Measurements from ENCODE around the gene DAAM2.

Gene DAAM2

DNA sequence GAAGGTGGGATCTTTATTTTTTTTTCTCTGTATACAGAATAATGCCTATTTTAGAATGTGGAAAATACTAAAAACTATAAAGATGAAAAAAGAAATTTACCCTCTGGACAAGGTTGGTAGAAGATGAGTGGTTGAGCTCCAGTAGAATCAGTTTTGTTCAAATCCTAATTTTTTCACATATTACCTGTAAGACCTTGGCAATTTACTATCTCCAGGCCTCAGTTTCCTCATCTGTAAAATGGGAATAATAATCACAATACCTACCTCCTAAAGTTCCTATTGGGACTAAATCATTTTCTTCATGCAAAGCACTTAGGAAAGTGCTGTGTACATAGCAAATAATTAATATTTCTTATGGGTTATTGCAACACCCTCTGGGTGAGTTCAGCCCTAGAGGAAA is 28.4 kb downstream of the DAAM2 start:
- DNase-seq, result no peak

DNA sequence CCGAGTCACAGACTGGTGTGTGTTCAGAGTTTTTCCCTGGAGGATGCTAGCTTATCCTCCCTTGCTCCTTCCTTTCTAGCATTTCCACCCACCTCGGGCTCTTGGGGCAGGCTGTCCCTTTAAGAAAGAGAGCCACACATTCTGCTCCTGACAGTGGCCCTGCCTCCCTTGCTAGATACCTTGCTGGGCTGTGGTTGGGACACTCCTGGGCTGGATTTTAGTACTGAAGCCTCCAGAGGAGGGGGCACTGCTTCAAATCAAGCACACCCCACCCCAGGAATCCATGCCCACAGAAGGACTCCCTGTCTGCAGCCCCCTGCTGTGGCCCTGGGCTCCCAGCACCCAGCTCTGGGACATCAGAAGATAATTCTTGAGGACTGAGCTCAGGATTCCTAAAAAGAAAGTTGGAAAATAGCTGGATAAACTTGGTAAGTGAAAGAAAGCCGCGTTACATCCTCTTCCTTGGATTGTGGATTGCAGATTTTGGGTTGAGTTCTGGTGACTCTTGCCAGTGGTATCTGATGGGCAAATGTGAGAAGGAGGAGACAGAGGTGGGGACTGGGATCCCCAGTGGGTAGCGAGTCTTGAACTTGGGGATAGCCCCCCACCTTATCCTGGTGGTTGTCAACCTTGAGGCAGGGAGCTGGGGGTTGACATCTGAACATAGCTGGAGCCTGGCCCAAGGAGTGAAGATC is 29.0 kb downstream of the DAAM2 start:
- DNase-seq, result no peak

DNA sequence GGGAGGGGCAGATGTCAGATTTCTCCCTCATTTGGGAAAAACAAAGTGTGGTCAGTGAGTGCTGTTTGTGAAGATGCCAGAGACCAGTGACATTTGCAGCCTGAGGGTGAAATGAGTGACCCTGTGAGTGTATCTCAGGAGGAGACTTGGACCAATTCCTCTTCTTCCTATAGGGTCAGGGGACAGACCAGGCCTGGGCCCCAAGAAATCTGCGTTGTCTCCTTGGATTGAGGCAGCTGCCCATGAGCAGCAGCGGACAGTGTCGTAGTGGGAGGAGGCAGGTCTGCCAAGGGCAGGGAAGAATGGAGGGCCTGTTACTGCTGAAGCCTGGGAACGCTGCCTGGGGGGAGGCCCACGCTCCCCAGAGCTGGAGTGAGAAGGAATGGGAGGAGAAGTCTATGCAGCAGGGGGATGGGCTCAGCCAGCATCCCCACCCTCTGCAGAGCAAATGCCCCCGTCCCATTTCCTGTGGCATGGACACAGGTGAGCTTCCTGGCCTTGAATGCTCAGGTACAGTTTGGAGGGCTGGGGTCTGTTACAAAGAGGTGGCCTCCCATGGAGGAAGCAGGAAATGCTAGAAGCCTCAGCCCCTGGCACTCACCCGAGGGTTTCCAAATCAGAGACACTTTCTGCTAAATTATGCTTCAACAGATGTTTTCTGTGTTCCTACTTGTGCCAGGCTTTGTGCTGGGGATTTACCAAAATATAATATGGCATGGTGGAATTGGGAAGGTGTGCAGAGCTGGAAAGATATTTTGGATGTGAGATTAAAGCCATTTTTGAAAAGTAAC is 29.8 kb downstream of the DAAM2 start:
- no peak for DNase-seq

DNA sequence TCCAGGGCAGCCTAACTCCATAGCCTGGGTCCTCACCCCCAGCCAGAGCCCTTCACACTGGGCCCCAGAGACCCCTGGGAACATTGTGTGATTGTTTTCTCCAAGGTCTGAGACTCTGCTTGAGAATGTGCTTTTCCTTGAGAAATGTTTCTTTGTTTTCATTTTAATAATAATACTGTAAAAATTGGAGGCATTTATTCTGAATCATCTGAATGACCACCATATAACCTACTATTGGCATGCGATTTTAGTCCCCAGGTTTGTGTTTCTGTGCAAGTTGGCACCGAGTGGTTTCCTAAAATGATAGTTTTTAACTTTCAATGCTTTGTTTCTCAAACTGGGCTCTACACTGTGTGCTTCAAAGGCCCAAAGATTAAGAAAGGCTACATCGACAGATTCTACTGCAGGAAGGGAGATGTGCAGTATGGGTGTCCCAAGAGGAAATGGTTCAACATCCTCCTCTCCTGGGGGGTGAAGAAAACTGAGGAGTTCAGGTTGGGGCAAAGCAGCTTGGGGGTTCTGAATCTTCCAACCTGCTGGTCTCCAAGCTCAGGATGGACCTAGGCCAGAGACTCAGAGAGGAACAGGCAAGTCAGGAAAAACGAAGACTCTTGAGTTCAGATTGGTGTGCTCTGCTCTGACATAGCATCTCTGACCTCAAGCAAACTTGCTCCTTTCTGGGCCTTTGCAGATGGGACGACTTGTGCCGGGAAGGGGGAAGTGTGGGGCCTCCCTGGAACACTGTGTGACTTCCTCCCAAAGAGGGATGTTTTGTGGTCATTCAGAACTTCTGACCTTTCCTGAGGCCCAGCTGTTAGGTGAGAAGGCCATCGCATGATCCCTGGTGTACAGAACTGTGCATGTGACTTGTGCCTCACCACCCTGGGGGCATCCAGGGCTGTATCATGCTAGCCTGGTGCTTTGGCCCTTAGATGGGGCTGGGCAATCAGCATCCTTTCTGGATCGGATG is 31.0 kb downstream of the DAAM2 start:
- no peak for DNase-seq

DNA sequence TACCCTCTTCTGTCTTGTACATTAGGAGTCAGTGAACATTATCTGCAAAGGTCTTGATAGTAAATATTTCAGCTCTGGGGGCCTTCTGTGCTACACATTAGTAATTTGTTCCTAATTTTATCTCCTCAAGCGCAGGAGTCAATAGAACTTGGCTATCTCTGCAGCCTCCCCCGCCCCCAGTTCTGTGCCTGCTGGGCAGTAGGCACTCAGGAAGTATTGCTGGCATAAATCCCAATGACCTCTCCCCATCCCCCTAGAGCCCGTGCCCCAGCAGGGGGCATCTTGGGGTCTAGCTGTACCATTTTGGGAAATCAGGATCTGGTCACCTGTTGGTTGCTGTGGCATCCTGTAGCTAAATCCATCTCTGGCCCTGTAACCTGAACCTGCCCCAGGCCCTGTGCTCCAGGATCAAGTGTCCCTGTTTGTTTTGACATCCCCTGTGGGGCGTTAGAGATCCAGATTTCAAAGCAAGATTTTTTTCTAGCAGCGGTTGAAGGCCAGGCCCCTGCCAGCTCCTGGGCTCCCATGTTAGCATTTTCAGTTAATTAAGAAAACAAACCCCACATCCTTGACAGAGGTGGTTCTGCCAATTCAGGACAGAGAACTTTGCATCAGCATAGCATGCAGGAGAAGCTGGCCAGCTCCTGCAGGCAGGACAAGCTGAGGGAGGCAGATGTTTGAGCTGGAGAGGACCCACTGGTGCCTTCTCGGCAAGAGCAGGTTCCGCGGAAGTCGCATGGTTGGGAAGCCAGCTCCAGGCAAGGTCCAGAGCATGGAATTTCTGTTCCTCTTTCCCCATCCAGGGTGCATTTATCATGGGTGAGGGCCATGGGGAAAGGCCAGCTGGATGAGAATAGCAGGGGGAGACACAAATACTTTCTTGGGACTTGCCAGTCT is 32.1 kb downstream of the DAAM2 start:
- peak; percentile 67 for DNase-seq

DNA sequence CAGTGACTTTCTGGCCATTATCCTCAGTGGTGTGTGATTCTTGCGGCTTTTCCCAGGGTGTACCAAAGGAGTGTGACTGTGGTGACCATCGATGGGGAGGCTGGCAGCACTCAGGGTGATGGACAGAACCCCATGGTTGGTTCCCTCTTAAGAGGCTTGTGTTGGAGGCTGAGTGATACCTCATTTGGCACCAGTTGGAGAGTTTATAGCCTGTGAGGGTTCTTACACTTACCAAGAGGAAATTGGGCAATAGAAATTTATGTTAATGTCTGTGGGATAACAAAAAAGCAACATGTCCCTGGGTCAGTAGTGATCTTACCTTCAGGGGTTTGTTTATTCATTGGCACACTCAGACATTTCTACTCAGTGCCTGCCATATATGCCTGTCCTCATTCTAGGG is 37.2 kb downstream of the DAAM2 start:
- no peak for DNase-seq

DNA sequence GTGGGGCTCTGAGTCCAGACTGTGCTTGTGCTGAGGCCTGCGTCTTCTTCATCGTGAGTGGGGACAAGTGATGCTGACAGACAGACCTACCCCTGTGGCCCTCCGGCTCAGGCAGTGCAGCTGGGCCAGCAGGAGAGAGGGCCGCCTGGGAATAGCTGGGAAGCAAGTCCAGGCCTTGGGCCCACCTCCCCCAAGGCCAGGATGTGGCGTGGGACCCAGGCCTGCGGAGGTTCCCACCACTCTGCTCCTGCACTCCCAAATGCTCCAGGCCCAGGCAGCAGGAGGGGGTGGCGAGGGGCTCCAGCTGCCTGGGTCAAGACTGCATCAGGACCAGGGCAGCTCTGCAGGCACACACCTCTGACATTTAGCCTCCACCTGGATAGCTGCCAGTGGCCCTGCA is 38.3 kb downstream of the DAAM2 start:
- no peak for DNase-seq

DNA sequence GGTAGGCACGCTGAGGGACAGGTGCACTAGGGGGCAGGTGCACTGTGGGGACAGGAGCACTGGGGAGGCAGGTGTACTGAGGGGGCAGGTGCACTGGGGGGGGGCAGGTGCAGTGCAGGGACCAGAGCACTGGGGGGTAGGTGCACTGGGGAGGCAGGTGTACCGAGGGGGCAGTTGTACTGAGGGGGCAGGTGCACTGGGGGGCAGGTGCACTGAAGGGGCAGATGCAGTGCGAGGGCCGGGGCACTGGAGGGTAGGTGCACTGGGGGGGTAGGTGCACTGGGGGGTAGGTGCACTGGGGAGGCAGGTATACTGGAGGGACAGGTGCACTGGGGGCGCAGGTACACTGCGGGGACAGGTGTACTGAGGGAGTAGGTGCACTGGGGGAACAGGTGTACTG is 39.5 kb downstream of the DAAM2 start:
- no peak for DNase-seq

DNA sequence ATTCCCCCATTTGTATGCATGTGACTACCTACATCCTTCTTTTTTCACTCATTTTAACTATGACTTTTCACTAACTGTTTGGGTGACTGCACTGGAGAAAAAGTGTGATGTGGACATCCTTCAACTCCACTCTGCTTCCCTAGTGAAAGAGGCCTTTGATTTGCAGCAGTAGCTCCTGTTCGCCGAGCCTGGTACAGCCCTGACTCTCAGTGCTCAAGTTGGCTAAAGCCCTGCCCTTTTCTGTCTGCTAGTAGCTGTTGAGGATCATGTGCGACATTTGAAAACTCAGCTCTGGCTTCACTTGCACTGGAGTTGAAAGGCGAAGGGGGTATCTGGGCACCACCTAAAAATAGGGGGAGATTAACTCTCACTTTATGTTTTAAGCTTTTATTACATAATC is 42.1 kb downstream of the DAAM2 start:
- DNase-seq, result no peak

DNA sequence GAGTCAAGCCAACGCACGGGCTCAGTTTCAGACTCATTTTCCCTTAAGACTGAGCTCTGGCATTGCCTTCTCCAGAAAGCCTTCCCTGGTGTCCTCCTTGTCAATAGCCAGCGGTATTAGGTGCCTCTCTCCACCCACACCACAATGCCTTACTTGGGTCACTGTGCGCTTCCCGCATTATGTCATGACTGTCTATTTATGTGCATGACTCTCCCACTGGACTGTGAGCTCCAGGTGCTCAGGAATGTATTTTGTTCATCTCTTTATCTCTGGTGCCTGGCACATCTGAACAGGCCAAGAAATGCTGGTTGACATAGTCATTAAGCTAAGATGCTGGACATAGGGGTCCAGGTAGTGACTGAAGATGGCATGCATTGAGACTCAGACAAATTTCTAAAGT is 42.7 kb downstream of the DAAM2 start:
- no peak for DNase-seq

DNA sequence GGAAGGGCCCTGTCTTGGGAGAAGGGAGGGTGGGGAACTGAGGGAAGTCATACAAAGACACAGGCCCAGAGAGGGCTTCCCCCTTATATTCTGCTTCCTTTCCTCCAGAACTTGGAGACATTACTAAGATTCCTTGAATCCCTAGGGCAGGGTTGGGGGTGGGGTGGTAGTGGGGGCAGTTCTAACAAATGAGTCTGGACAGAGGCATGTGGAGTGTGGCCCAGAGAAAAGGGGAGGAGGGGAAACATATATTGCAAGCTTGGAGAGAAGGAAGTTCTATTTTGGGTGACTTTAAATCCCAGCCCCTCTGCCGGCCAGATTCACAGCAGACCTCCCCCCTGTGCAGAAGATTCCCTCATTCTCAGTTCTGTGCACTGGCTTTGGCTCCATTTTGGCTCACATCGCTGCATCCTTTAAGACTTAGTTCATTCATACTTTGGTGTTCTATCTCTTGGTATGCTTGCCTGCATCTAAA is 43.7 kb downstream of the DAAM2 start:
- no peak for DNase-seq

DNA sequence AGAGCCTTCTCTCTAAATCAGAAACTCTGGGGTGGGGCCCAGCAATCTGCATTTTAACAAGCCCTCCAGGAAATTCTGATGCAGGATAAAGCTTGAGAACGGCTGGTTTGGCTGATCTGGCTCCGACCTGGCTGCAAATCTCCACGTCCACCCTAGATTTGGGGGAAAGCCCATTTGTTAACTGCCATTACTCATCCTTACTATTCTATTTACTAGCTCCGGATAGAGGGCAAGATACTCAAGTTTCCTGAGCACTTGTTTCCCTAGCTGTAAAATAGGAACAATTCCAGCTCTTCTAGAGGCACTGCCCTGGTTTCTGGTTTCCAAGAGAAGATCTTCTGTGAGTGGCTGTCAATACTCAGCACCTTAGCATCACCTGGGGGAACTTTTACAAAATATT is 44.4 kb downstream of the DAAM2 start:
- no peak for DNase-seq

DNA sequence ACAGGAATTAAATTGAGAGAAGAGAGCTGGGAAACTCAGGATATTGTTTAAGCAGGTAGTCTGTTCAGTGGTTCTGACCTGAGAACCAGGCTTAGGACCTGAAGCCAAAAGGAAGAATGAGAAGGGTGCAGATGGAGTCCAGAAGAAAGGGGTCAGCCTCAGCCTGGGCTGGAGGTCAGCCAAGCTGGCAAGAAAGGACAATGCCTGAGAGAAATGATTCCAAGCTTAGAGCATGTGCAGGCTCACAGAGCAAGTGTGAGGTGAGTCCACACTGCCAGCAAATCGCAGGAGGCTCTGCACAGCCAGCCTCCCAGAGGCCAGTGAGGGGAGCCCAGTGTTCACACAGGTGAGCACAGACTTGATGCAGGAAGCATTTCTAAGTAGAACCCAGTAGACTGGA is 47.3 kb downstream of the DAAM2 start:
- no peak for DNase-seq

DNA sequence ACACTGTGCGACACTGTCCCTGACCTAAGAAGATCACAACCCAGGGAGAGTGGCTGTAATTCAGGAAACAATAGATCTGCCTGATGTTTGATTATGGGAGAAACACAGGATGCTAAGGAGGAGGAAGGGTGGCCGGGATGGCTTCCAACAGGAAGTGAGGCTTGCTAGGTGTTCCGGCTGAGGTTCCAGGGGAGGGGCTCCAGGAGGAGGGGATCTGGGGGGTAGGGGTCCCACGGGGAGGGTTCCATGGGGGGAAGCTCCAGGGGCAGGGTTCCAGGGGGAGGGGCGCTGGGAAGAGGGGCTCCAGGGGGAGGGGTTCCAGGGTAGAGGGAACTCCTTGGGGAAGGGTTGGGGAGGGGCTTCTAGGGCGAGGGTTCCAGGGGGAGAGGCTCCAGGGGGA is 48.6 kb downstream of the DAAM2 start:
- DNase-seq, result no peak

DNA sequence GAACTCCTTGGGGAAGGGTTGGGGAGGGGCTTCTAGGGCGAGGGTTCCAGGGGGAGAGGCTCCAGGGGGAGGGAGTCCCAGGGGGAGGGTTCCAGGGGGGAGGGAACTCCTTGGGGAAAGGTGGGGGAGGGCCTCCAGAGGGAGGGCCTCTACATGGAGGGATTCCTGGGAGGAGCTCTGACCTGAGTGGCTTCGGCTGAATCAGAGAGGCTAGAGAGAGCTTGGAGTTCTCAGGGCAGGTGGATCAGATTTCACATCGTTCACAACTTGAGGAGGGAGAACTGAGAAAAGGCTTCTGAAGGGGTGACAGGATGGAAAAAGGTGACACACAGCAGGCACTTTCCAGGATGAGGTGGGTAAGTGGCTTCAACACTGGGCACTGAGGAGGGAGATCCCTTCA is 49.1 kb downstream of the DAAM2 start:
- peak; percentile 74 for DNase-seq

DNA sequence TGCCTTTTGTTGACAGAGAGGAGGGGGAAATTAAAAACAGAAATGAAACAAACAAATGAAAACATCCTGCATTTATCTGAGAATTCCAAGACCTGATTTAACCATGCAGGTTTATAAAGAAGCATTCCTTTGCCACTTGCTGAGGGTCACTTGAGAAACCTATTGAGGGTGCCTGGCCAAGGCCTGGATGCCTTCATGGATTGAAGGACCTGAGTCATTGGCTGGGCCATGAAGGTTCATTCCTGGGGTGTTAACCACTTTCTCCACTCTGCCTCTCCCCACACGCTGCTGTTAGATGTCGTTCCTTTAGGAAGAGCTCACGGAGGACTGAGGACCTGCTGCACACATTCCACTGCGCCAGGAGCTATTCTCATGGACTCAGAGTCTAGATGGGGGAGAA is 49.7 kb downstream of the DAAM2 start:
- no peak for DNase-seq

DNA sequence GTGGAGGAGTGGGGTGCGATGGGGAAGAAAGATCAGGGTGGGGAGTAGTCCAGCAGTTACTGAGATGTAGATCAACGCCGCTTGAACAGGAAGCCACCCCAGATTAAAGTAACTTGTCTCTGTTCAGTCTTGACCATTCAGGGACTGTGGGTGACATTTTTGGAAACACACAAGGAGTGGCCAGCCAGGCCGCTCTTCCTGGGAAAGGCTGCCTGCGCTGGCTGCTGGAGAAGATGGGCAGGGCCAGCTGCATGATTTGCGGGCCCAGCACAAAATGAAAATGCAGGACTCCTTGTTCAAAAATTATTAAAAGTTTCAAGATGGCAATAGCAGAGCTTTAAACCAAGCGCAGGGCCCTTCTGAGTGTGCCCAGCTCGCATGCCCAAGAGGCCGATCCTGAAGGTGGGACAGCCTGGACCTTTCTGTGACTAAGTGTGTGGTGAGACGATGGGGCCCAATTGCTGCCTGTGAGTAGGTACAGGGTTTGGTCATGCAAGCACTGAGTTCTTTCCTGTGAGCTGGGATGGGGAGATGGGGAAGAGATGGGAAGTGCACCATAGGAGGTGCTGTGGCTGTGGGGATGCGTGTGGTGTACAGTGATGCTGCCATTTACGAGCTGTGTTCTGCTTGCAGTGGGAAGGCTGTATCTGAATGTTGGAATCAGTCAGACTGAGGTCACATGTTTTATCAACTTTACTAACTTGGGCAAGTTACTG is 51.3 kb downstream of the DAAM2 start:
- DNase-seq, result no peak

DNA sequence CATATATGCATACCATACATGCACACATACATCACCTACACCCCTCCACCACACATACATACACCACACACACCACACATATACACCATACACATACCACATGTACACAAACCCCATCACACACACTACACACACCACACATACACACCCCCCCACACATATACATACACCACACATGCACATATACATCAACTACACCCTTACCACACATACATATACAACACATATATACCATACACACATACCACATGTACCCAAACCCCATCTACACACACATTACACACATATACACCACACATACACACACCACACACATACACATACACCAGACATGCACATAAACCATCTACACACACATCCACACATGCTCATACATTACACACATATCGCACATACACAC is 52.7 kb downstream of the DAAM2 start:
- no peak for DNase-seq

DNA sequence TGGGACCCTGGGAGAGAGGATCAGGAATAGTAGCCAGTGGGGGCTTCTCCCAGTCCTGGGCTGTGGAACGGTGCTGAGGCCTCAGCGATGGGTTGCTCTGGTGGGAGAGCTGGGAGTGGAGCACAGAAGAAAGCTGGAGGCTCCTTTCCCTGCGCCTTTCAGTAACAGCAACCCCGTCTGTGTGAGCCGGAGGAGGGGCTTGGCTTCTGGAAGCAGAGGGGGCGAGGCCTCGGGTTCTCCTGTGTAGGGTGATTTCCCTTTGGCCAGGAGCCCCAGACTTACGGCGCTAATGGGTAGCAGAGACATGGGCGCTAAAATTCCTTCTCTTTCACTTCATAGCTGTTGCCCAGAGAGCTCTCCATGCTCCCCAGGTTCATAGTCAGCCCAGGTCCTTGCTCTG is 55.0 kb downstream of the DAAM2 start:
- no peak for DNase-seq

DNA sequence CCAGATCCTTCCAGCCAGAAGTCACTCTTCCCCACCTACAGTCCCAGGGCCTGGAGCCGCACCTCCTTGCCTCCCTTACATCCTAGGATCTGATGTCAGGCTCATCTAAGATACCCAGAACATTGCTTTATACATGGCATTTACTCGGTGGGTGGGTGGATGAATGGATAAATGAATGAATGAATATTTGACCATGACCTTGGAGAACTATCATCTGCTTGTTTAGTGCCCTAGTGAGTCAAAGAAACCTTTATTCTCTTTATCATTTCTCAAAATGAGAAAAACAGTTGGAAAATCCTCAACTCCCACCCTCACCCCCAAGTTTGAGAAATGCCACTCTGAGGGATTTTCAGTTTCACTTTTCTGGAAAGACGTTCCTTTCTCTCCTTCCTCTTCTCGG is 56.0 kb downstream of the DAAM2 start:
- DNase-seq, result no peak

DNA sequence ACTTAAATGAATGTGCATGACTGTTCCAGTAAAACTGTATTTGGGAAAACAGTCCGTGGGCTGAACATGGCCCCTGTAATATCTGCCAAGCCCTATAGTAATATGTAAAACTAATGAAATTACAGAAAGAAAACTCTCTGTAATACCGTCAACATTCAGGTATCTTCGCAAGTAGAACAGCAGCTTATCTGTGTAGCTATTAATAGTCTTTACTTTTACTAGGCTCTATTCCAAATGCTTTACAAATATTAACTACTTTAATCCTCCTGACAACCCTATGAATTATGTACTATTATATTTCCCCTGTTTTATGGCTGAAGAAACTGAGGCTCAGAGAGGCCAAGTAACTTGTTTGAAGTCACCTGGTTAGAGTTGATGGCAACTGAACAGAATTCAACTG is 57.1 kb downstream of the DAAM2 start:
- no peak for DNase-seq

DNA sequence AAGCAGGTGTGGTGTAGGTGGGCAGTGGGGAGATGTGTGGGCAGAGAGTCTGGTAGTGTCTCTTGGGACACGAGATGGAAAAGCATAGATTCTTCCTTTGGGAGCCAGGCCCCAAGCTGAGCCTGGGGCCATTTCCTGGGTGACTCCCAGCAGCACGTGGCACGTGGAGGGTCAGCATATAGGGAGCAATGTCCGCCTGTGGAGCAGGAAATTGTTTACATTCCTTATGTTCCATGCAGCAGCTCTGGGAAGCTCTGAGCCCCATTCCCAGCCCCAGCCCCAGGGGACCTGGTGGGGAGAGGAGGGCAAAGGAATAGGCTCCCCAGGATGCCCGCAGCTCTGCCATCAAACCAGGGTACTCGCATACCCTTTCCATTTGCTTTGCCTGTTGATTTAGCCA is 57.6 kb downstream of the DAAM2 start:
- DNase-seq, result no peak
